Activated T-helper 9 cell treated with anti-CD3 and anti-CD28 coated beads, Interleukin-2, amount 50 U/mL, for 16 hours (primary cell): ENCODE measurements around the gene KHK.
A peak's percentile ranks its signal among the peaks of the same experiment; 100 is the strongest.
"Not testable (repeated sequence)": the region's sequence is repeated elsewhere in the genome, so short reads cannot be mapped to it uniquely, and the experiment has no call there.

ENCODE experiments used
- DNase-seq: peaks from one replicate; pipeline ENCODE4 v3.0.0-alpha.2; 2020; ENCODE audit warnings: low read depth

The KHK gene

GRCh38 chr2:27060323-27060722, 26.2 kb upstream of the KHK start:
- DNase-seq: no peak

- no peak for DNase-seq
Observed at GRCh38 chr2:27065128-27065527, 21.4 kb upstream of the KHK start.

- no peak for DNase-seq
Observed at GRCh38 chr2:27067385-27067784, 19.2 kb upstream of the KHK start.

- no peak for DNase-seq
Observed at GRCh38 chr2:27069436-27069835, 17.1 kb upstream of the KHK start.

GRCh38 chr2:27069961-27070618, 16.5 kb upstream of the KHK start:
- no peak for DNase-seq

GRCh38 chr2:27070653-27071276, 15.8 kb upstream of the KHK start:
- no peak for DNase-seq

- DNase-seq: peak; percentile 87
Observed at GRCh38 chr2:27071277-27071989, 15.1 kb upstream of the KHK start, which contains the start of gene OST4. Gene OST4, minus strand, starts transcription at chr2:27071654.

GRCh38 chr2:27071990-27072830, 14.4 kb upstream of the KHK start:
- DNase-seq: peak; percentile 23

- DNase-seq: no peak
Observed at GRCh38 chr2:27072920-27073319, 13.7 kb upstream of the KHK start.

- no peak for DNase-seq
Observed at GRCh38 chr2:27073782-27074181, 12.8 kb upstream of the KHK start.

- DNase-seq: peak; percentile 21
Observed at GRCh38 chr2:27074738-27075565, 11.6 kb upstream of the KHK start.

GRCh38 chr2:27075566-27075871, 11.1 kb upstream of the KHK start:
- DNase-seq: not testable (repeated sequence)

GRCh38 chr2:27076323-27076722, 10.2 kb upstream of the KHK start:
- DNase-seq: no peak

GRCh38 chr2:27077231-27077630, 9.3 kb upstream of the KHK start:
- no peak for DNase-seq

- DNase-seq: no peak
Observed at GRCh38 chr2:27078267-27079194, 8.0 kb upstream of the KHK start, which contains the start of gene EMILIN1. Gene EMILIN1, plus strand, starts transcription at chr2:27078615. Its CDS starts 451 bp downstream, at chr2:27079066.

GRCh38 chr2:27079233-27080139, 7.1 kb upstream of the KHK start:
- DNase-seq: no peak

- DNase-seq: no peak
Observed at GRCh38 chr2:27080140-27080469, 6.5 kb upstream of the KHK start.

- no peak for DNase-seq
Observed at GRCh38 chr2:27080603-27080936, 6.0 kb upstream of the KHK start.

- DNase-seq: no peak
Observed at GRCh38 chr2:27081984-27082772, 4.4 kb upstream of the KHK start.
